Neural crest cell (in vitro differentiated cells): ENCODE measurements around the gene NLGN1. TPM values are rescaled to one million over a fixed set of nuclear protein-coding genes. Genes with fewer than 3 reads are reported as not detected.

ENCODE experiments used
- DNase-seq: peaks from one replicate; pipeline ENCODE4 v3.0.0; 2021; ENCODE audit warnings: low read depth, mixed read lengths, low spot score
- H3K27ac Mint-ChIP-seq: one replicate; pipeline ENCODE4 v1.8.0; 2021; ENCODE audit warnings: mild to moderate bottlenecking, mixed read lengths; ENCODE audit not compliant: unreplicated experiment
- H3K27me3 Mint-ChIP-seq: 2 replicates; pipeline ENCODE4 v1.8.0; 2021; ENCODE audit warnings: low read depth, mild to moderate bottlenecking, mixed read lengths
- H3K36me3 Mint-ChIP-seq: 2 replicates; pipeline ENCODE4 v1.8.0; 2021; ENCODE audit warnings: low read depth, mild to moderate bottlenecking, mixed read lengths
- H3K4me1 Mint-ChIP-seq: 2 replicates; pipeline ENCODE4 v1.8.0; 2021; ENCODE audit warnings: mixed read lengths
- H3K4me3 Mint-ChIP-seq: one replicate; pipeline ENCODE4 v1.8.0; 2021; ENCODE audit warnings: mild to moderate bottlenecking, mixed read lengths
- H3K9me3 Mint-ChIP-seq: 2 replicates; pipeline ENCODE4 v1.8.0; 2021; ENCODE audit warnings: mixed read lengths
- CTCF ChIP-seq: fragments of 200-600 bp; sonication (generic); conservative IDR thresholded peaks from 2 replicates; pipeline ENCODE4 v1.5.0; 2021; ENCODE audit warnings: antibody characterized with exemption, mild to moderate bottlenecking
- total RNA-seq: library from RNA; stranded (reverse); gene quantifications from 2 replicates; pipeline ENCODE4 v1.2.1, GENCODE V29; 2021

NLGN1 gene
- total RNA-seq, 1 donor from 2014 or later, result 20.0 TPM

DNA sequence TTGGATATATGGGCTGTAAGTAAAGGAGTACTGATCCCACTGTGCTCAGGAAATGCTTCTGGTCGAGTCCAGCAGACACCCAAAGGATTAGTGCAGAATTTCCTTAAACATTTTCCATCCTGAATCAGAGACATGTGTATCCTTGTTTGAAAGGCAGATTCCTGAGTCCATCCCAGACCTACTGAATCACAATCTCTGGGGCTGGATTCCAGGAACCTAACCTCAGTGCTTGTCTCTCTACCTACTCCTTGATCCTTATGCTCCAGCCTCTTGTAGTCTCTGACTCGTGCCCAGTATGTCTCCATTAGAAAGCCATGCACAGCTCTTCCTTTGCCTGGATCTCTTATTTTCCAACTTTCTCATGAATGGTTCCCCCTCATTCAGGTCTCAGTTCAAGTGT lies 585.8 kb downstream of the NLGN1 start:
- H3K9me3 Mint-ChIP-seq, result peaks cover 2% of the 10 kb centered on the region

GRCh38 chr3:173986861-173987410 lies 589.4 kb downstream of the NLGN1 start:
- Mint-ChIP-seq H3K9me3 (peaks cover 2% of the 10 kb centered on the region), H3K4me1 (no peaks in the 10 kb centered on the region), H3K36me3 (peaks cover 3% of the 10 kb centered on the region), H3K27ac (no peak overlapping the region), H3K27me3 (no peaks in the 10 kb centered on the region), H3K4me3 (no peak overlapping the region)
- TF ChIP-seq CTCF, result no peak
- DNase-seq, result no peak

More for the DNA sequence above, 585.8 kb downstream of the NLGN1 start:
- H3K36me3 Mint-ChIP-seq, result peaks cover 3% of the 10 kb centered on the region
- H3K27ac Mint-ChIP-seq, result no peak overlapping the region
- no peak overlapping the region for H3K4me3 Mint-ChIP-seq
- no peak for DNase-seq
- H3K27me3 Mint-ChIP-seq, result no peaks in the 10 kb centered on the region
- H3K4me1 Mint-ChIP-seq, result no peaks in the 10 kb centered on the region
- TF ChIP-seq CTCF, result no peak

- Mint-ChIP-seq H3K27me3 (no peaks in the 10 kb centered on the region), H3K4me1 (peaks cover 6% of the 10 kb centered on the region), H3K9me3 (peaks cover 2% of the 10 kb centered on the region), H3K27ac (no peak overlapping the region), H3K36me3 (no peaks in the 10 kb centered on the region), H3K4me3 (no peak overlapping the region)
- no peak for DNase-seq
- TF ChIP-seq CTCF, result no peak
These were observed 591.4 kb downstream of the NLGN1 start for GRCh38 chr3:173988909-173989308.

- no peak for TF ChIP-seq CTCF
- Mint-ChIP-seq H3K4me1 (peaks cover 6% of the 10 kb centered on the region), H3K27me3 (no peaks in the 10 kb centered on the region), H3K4me3 (no peak overlapping the region), H3K9me3 (no peaks in the 10 kb centered on the region), H3K36me3 (no peaks in the 10 kb centered on the region), H3K27ac (no peak overlapping the region)
- DNase-seq, result no peak
These were observed 594.9 kb downstream of the NLGN1 start for GRCh38 chr3:173992416-173992815.

DNA sequence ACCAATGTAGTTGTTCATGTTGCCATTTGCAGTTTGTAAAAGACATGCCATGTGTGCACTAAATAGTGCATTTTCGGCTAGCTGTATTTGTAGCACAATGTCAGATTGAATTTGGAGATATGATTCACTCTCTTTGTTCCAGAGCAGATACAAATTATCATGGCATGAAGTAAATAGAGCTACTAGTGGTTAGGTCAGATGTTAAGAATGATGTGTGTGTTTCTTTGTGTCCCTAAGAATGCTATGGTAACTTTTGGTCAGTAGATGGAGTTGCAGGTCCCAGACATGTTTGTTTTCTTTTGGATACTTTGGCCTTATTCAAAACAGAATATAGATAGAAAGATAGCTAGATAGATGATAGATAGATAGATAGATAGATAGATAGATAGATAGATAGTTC lies 595.8 kb downstream of the NLGN1 start:
- H3K36me3 Mint-ChIP-seq, result no peaks in the 10 kb centered on the region
- H3K27me3 Mint-ChIP-seq, result no peaks in the 10 kb centered on the region
- TF ChIP-seq CTCF, result peak; percentile 56
- H3K4me3 Mint-ChIP-seq, result no peak overlapping the region
- H3K9me3 Mint-ChIP-seq, result no peaks in the 10 kb centered on the region
- no peak overlapping the region for H3K27ac Mint-ChIP-seq
- DNase-seq, result no peak
- H3K4me1 Mint-ChIP-seq, result peaks cover 6% of the 10 kb centered on the region
